Dendritic cell treated with granulocyte-macrophage colony-stimulating factor and Interleukin-4, amounts not matched to agents 40 ng/mL and 50 ng/mL, for 4 days (primary cell): ENCODE data around the gene P2RX4.
A peak's percentile ranks its signal among the peaks of the same experiment; 100 is the strongest.
"Not testable (repeated sequence)": the region's sequence is repeated elsewhere in the genome, so short reads cannot be mapped to it uniquely, and the experiment has no call there.

Source experiments
- H3K27ac Mint-ChIP-seq: one replicate; pipeline ENCODE4 v1.8.0; 2022; ENCODE audit warnings: mild to moderate bottlenecking, mixed read lengths
- H3K27me3 Mint-ChIP-seq: one replicate; pipeline ENCODE4 v1.8.0; 2022; ENCODE audit warnings: mild to moderate bottlenecking, mixed read lengths
- H3K36me3 Mint-ChIP-seq: one replicate; pipeline ENCODE4 v1.8.0; 2022; ENCODE audit warnings: low read depth, mixed read lengths
- H3K4me1 Mint-ChIP-seq: one replicate; pipeline ENCODE4 v1.8.0; 2022; ENCODE audit warnings: low read depth, mixed read lengths
- H3K4me3 Mint-ChIP-seq: one replicate; pipeline ENCODE4 v1.8.0; 2022; ENCODE audit warnings: mild to moderate bottlenecking, moderate library complexity, mixed read lengths
- H3K9me3 Mint-ChIP-seq: one replicate; pipeline ENCODE4 v1.8.0; 2022; ENCODE audit warnings: mixed read lengths
- intact Hi-C: fragments of 100-400 bp; cut with micrococcal nuclease; formaldehyde crosslinking; loops from one replicate; pipeline ENCODE4 v1.15.0; 2022

The P2RX4 gene

GRCh38 chr12:121202407-121203355 lies 7.2 kb upstream of the P2RX4 start:
- no peak overlapping the region for H3K27ac Mint-ChIP-seq
- intact Hi-C loops: no loop called here

GRCh38 chr12:121203482-121203881 lies 6.4 kb upstream of the P2RX4 start:
- no peaks in the 10 kb centered on the region for H3K36me3 Mint-ChIP-seq
- H3K27me3 Mint-ChIP-seq: no peaks in the 10 kb centered on the region
- peaks cover 6% of the 10 kb centered on the region for H3K4me1 Mint-ChIP-seq
- intact Hi-C loops: no loop called here
- H3K4me3 Mint-ChIP-seq: no peak overlapping the region
- no peak overlapping the region for H3K27ac Mint-ChIP-seq
- H3K9me3 Mint-ChIP-seq: no peaks in the 10 kb centered on the region

More at GRCh38 chr12:121202407-121203355, 7.2 kb upstream of the P2RX4 start:
- Mint-ChIP-seq H3K9me3 (no peaks in the 10 kb centered on the region), H3K36me3 (no peaks in the 10 kb centered on the region), H3K4me1 (peaks cover 6% of the 10 kb centered on the region), H3K27me3 (no peaks in the 10 kb centered on the region), H3K4me3 (no peak overlapping the region)

GRCh38 chr12:121205491-121205890 lies 4.4 kb upstream of the P2RX4 start:
- Mint-ChIP-seq H3K27me3 (no peaks in the 10 kb centered on the region), H3K4me3 (no peak overlapping the region), H3K27ac (no peak overlapping the region), H3K36me3 (peaks cover 2% of the 10 kb centered on the region), H3K4me1 (peaks cover 11% of the 10 kb centered on the region), H3K9me3 (no peaks in the 10 kb centered on the region)
- intact Hi-C loops: no loop called here

- not testable (repeated sequence) for H3K9me3 Mint-ChIP-seq, H3K4me3 Mint-ChIP-seq
Observed at GRCh38 chr12:121208571-121208970, 1.4 kb upstream of the P2RX4 start.

GRCh38 chr12:121209221-121209620 lies 708 bp upstream of the P2RX4 start:
- H3K4me1 Mint-ChIP-seq: peaks cover 40% of the 10 kb centered on the region
- intact Hi-C loops: no loop called here
- no peaks in the 10 kb centered on the region for H3K27me3 Mint-ChIP-seq
- peak overlapping the region; percentile 92 for H3K4me3 Mint-ChIP-seq
- peak overlapping the region; percentile 96 for H3K27ac Mint-ChIP-seq
- no peaks in the 10 kb centered on the region for H3K9me3 Mint-ChIP-seq
- H3K36me3 Mint-ChIP-seq: peaks cover 16% of the 10 kb centered on the region

More at GRCh38 chr12:121208571-121208970, 1.4 kb upstream of the P2RX4 start:
- peaks cover 33% of the 10 kb centered on the region for H3K4me1 Mint-ChIP-seq
- H3K36me3 Mint-ChIP-seq: peaks cover 14% of the 10 kb centered on the region
- H3K27me3 Mint-ChIP-seq, intact Hi-C loops, H3K27ac Mint-ChIP-seq: not testable (repeated sequence)

GRCh38 chr12:121212875-121213274 lies 2.9 kb downstream of the P2RX4 start:
- H3K27me3 Mint-ChIP-seq: no peaks in the 10 kb centered on the region
- H3K4me1 Mint-ChIP-seq: peaks cover 52% of the 10 kb centered on the region
- H3K9me3 Mint-ChIP-seq: no peaks in the 10 kb centered on the region
- H3K27ac Mint-ChIP-seq: no peak overlapping the region
- no peak overlapping the region for H3K4me3 Mint-ChIP-seq
- peaks cover 32% of the 10 kb centered on the region for H3K36me3 Mint-ChIP-seq
- intact Hi-C loops: loop anchor here (5.0 kb wide), 1 partner anchor 36 kb away; no protein-coding TSS in a partner anchor

- Mint-ChIP-seq H3K4me3 (peak overlapping the region; percentile 40), H3K27ac (peak overlapping the region; percentile 89), H3K9me3 (no peaks in the 10 kb centered on the region), H3K36me3 (peaks cover 45% of the 10 kb centered on the region), H3K4me1 (peaks cover 65% of the 10 kb centered on the region), H3K27me3 (no peaks in the 10 kb centered on the region)
- intact Hi-C loops: loop anchor here (2.0 to 5.0 kb wide), 3 partner anchors 23 to 85 kb away; no protein-coding TSS in a partner anchor
Observed at GRCh38 chr12:121214166-121214777, 4.3 kb downstream of the P2RX4 start.

GRCh38 chr12:121214855-121215745 lies 5.2 kb downstream of the P2RX4 start:
- Mint-ChIP-seq H3K4me1 (peaks cover 66% of the 10 kb centered on the region), H3K9me3 (no peaks in the 10 kb centered on the region), H3K4me3 (peak overlapping the region; percentile 40), H3K36me3 (peaks cover 51% of the 10 kb centered on the region), H3K27ac (peak overlapping the region; percentile 89), H3K27me3 (no peaks in the 10 kb centered on the region)
- intact Hi-C loops: loop anchor here (2.0 to 5.0 kb wide), 3 partner anchors 24 to 86 kb away; no protein-coding TSS in a partner anchor

GRCh38 chr12:121216102-121216501 lies 6.2 kb downstream of the P2RX4 start:
- no peak overlapping the region for H3K4me3 Mint-ChIP-seq
- H3K27me3 Mint-ChIP-seq: no peaks in the 10 kb centered on the region
- peaks cover 60% of the 10 kb centered on the region for H3K4me1 Mint-ChIP-seq
- peaks cover 53% of the 10 kb centered on the region for H3K36me3 Mint-ChIP-seq
- intact Hi-C loops: no loop called here
- no peak overlapping the region for H3K27ac Mint-ChIP-seq
- no peaks in the 10 kb centered on the region for H3K9me3 Mint-ChIP-seq

- no peak overlapping the region for H3K4me3 Mint-ChIP-seq
- peaks cover 59% of the 10 kb centered on the region for H3K4me1 Mint-ChIP-seq
- intact Hi-C loops: no loop called here
- no peak overlapping the region for H3K27ac Mint-ChIP-seq
- no peaks in the 10 kb centered on the region for H3K27me3 Mint-ChIP-seq
- no peaks in the 10 kb centered on the region for H3K9me3 Mint-ChIP-seq
- peaks cover 62% of the 10 kb centered on the region for H3K36me3 Mint-ChIP-seq
Observed at GRCh38 chr12:121217063-121217462, 7.1 kb downstream of the P2RX4 start.

GRCh38 chr12:121217761-121218160 lies 7.8 kb downstream of the P2RX4 start:
- H3K27ac Mint-ChIP-seq: no peak overlapping the region
- intact Hi-C loops: no loop called here

GRCh38 chr12:121218588-121219352 lies 8.8 kb downstream of the P2RX4 start:
- Mint-ChIP-seq H3K4me1 (peaks cover 61% of the 10 kb centered on the region), H3K27ac (peak overlapping the region; percentile 15), H3K9me3 (no peaks in the 10 kb centered on the region), H3K4me3 (no peak overlapping the region), H3K27me3 (no peaks in the 10 kb centered on the region), H3K36me3 (peaks cover 71% of the 10 kb centered on the region)
- intact Hi-C loops: no loop called here

More at GRCh38 chr12:121217761-121218160, 7.8 kb downstream of the P2RX4 start:
- Mint-ChIP-seq H3K4me3 (no peak overlapping the region), H3K4me1 (peaks cover 63% of the 10 kb centered on the region), H3K36me3 (peaks cover 69% of the 10 kb centered on the region), H3K9me3 (no peaks in the 10 kb centered on the region), H3K27me3 (no peaks in the 10 kb centered on the region)
